Amniotic stem cell (primary cell): ENCODE data around the gene MPRIP.
"Not testable (repeated sequence)": the region's sequence is repeated elsewhere in the genome, so short reads cannot be mapped to it uniquely, and the experiment has no call there.

Experiments used
- DNase-seq: peaks from one replicate; lab custom pipeline; 2025; lab: John Stamatoyannopoulos, UW

The MPRIP gene

DNA sequence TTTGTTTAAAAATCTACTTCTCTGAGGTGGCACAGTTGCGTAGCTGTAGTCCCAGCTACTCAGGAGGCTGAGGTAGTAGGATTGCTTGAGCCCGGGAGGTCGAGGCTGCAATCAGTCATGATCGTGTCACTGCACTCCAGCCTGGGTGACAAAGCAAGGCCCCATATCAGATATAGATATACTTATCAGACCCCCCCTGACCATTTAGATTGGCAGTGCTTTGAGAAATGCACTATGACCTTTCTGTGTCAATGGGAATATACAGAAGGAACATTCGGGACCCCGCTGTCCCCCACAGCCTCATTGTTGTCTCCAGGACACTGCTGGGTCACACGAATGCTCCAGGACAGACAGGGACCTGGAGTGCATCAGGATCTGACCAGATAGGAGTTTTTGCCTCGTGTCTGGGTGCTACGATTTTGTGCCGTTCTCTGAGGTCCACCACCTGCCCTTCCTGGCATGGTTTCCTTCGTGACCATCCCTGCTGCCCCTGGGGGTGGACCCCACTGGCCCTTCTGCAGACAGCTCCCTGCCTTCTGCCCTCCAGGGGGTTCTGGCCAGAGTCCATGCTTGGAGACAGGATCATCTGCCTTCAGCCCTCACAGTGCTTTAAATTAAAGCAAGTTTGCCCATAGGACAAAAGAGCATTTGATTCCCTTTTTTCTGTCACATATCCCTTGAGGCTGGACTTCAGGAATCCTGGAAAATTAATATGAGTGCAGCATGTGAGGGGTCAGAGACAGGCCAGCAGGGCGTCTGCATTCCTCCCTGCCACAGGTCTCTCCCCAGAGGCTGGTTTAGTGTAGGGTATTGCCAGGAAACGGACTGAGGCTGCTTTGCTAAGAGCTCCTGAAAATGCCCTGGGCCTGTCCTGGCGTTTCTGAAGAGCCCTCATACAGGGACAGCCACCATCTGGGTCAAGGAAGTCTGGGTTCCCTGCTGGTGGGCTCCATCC lies 144.6 kb downstream of the MPRIP start:
- no peak for DNase-seq

DNA sequence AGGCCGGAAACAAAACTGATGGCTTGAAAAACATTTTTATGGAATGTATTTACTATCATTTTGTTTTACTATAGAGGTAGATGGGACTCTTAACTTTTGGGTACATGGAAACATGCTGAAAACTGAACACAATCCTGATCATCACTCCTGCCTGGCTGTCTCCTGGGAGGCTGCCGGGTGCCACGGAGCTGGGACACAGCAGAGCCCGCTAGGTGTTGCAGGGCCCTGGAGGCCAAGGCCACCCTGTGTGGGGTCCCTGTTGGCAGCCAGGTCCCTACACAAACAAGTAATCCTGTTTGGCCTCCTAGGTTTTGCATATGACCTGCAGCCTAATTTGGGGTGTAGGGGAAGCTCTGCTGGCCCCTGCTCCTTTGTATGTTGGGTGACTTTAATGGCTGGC lies 146.3 kb downstream of the MPRIP start:
- no peak for DNase-seq

DNA sequence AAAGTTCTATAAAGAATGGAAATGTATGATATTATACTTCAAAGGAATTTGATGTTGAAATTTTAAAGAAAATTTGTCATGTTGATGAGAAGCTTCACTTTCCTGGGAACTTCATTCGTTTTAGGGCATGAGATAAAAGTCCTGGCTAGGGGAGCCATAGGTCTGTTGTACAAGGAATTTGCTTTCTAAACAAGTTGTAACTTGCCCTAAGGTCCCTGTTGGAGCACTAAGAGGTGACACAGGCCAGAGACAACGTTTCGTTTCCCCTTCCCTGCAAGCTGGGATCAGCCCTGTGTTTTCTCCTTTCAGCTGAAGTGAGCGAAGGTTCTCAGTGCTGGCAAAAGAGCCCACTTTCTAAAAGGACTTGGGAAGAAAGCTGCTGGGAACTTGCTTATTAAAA lies 147.3 kb downstream of the MPRIP start:
- no peak for DNase-seq

DNA sequence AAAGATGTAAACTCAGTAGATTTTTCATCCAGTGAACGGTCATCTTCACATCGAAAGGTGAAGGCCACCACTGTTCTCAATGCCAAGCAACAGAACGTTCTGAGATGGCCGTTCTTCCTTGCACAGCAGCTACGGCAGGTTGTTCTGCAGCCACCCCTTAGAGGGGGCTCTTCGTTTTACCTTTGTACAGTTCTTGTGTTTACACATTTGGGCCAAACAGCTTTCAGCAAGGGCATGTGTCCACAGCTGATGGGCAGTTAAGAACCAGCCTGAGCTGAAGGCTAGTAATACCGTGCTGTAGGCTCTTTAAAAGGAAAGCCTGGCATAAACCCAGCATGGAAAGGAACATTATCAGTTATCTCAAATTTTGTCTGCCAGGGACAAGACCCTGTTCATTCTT lies 147.9 kb downstream of the MPRIP start:
- no peak for DNase-seq

DNA sequence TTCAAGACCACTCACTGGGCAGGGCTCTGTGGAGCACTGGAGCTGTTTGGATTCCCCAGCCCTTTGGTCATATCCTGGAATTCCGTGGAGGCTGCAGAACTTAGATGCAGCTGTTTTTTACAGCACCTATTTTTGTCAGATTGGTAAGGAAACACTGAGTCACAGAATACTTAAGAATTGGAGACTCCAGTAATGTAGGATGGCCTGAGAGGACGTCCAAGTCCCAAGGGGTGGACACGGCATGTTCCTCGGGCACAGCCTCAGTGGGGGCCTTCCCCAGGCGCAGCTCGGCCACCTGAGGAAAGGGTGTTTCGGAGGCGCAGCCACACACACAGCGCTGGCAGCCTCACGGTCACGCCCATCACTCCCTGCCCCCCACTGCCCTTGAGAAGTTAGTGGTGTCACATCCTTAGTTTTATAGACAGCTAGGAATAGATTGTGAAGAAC lies 149.1 kb downstream of the MPRIP start:
- DNase-seq = peak; percentile 76

DNA sequence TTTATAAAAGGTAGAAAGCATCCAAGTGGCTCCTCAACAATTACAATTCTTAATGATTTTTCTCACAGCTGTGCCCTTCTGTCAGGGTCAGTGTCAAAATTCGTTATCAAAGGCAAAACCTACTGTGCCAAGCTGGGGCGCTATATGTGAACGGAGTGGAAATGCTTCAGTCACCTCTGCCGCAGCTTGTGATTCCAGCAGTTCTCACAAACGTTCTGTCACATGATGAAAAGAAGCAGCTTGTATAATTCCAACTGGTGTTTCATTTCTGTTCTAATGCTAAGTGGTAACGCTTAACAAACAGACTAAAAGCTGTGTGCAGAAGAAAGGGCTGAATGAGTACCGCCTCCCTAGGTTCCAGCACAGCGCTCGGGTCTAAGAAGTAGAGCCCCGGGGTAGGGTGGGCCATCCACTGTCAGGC lies 149.7 kb downstream of the MPRIP start:
- no peak for DNase-seq

DNA sequence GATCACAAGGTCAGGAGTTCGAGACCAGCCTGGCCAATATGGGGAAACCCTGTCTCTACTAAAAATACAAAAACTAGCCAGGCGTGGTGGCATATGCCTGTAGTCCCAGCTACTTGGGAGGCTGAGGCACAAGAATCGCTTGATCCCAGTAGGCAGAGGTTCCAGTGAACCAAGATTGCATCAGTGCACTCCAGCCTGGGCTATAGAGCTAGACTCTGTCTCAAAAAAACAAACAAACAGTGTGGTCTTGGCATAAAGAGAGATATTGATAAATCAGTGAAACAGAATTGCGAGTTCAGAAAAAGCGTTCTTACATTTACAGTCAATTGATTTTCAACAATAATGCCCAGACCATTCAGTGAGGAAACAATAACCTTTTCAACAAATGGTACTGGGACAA lies 153.2 kb downstream of the MPRIP start:
- not testable (repeated sequence) for DNase-seq

DNA sequence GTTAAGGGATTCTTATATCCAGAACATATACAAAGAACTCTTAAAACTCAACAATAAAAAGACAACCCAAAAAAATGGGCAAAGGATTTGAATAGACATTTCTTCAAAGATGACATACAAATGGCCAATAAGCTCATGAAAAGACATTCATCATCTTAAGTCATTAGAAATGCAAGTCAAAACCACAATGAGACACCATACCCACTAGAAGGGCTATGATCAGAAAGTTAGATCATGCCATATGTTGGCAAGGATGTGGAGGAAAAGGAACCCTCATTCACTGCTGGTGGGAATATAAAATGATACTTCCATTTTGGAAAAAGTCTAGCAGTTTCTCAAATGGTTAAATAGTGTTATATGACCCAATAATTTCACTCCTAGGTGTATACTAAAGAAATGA lies 154.5 kb downstream of the MPRIP start:
- no peak for DNase-seq

DNA sequence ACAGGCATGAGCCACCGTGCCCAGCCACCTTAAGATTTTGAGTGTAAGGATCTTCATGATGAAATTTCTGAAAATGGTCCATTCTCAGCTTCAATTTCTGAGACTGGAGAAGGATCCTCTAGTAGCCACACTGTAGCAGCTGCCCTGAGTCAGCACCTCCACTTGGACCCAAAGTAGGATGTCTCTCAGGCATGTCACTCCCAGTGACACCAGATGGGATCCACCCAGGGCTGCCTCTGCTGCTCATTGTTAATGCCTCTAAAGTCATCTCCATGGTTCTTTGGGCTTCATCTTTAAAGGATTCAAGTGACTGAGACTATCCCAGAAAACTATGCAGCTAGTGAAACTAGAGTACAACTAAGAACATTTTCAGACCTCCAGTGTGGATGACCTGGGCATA lies 156.0 kb downstream of the MPRIP start:
- no peak for DNase-seq

DNA sequence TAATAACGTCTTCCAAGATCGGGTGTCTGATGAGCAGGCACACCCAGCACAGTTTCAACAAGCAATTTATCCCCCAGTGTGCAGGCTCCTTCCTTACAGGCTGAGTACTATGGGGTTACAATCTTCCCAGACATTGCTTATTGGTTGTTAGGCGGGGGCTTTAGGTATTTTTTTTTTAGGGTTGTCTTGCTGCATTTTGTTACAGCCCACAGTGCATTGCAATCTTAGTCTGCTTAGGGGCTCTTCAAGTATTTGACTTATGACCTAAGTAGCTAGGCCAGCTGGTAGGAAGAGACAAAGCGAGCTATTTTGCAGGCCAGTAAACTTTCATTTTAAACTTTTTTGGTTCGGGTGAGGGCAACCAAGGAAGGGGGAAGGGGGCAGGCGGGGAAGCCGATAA lies 158.1 kb downstream of the MPRIP start:
- no peak for DNase-seq

DNA sequence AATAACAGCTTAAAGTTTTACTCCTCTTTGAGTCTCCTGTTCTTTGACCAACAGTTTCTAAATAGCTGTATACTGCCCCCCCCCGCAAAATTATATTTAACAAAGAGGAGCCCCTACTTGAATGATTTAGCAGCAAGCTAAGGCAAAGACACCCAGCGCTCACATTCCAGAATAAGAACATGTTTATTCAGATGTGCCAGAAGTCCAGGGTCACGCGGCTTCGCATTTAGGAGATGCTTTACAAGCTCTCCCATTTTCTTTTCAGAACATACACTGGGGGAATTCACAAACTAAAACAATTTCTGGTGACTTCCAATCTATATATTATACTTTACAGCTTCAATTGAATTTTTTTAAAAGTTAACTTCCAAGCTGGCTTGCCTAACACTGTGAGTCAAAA lies 158.6 kb downstream of the MPRIP start:
- no peak for DNase-seq

DNA sequence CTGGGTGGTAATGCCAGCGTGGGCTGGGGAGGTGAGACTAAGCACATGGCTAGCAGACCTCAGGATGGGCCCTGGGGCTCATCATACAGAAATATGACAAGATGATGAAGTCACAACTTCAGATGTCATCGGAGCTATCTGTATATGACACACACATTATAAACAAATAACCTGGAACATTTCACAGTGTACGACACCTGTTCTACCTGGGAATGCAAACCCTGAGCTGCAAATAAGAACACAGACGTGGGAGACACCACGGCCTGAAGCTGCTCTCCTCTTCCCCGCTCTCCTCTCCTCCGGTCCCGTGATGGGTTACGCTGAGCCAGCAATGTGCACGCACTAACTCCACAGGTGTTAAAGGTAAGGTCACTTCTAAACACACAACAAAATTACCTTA lies 159.0 kb downstream of the MPRIP start:
- DNase-seq = no peak

DNA sequence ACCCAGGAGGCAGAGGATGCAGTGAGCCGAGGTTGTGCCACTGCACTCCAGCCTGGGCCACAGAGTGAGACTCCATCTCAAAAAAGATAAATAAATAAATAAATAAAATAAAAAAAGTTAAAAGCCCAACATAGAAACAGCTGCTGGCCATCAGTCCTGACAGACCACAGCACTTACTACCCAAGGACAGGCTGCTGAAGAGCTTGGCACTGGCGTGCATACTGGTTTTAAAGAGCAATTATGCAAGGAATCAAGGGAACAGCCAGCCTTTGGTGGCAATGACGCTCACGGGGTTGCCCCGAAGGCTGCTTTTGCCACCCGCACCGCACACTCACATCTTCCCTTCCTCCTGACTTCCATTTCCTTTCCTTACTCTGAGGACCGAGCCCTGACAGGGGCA lies 159.7 kb downstream of the MPRIP start:
- DNase-seq = no peak

DNA sequence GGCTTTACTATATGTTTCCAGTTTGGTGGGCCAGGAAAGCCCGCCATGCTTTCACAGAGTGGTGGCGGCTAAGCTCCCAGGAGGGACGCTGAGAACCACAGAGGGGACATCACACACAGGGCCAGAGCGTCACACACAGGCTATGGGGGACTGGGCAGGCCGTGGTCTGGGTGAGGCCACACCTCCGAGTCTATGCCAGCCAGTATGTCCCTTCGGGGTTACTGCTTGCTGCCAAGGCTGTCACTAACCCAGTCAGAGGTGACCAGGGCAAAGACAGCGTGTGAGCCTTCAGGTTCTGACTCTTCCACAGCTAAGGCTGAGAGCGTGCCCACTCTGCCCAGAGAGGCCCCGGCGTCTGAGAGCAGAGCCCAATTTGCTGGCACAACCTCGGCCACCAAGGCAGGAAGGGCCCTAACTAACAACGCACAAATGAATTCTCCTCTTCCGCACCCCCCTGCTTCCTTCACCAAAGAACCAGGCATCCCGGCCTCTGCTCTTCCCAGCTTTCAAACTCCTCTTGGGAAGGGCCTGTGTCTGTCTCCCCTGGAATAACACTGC lies 161.0 kb downstream of the MPRIP start:
- no peak for DNase-seq

DNA sequence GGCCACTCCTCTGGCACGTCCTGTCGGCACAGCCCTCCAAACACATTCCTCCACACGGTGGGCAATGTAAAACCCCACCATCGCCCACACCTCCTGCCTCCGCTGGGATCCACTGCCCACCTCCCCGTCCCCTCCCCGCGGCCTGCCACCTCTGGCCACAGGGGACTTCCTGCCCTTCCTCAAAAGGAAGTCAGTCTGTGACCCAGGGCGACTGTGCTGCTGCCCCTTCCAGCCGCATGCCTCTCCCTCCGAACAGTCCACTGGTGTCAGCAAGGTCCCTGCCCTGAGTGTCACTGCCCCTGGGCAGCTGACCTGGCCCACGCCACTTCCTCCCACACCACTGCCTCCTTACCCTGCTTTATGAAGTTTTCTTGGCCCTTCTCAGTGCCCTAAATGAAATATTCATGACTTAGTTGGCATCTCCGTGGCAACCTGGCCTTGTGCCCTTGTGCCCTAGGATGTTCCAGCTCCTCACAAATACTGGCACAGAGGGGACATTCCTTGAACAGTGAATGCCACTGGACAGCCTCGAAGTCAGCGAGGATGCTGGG lies 161.9 kb downstream of the MPRIP start:
- DNase-seq = no peak

DNA sequence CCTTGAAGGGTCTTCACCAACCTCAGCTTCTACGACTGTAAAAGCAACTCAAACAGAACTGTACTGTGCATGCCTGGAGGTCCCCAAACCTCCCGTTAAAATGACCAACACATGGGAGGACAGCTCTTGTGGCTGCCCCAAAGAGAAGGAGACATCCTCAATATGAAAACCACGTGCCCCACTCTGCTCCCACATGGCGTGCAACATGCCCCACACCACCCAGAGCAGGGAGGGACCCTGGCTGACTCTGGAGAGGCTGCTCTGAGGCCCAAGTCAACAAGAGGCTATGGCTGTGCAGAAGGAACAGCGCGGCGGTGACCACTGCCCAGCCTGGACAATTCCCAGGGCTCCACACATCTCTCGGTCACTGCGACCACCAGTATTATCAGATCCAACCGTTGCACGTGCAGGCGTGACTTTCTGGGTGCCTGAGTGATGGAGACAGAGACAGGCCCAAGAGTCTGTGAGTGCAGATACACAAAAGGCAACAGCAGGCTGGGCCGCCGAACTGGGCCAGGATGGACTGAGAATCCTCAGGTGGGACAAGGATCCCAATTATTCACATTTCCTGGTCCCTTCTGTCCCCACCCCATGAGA lies 162.5 kb downstream of the MPRIP start:
- DNase-seq = no peak

DNA sequence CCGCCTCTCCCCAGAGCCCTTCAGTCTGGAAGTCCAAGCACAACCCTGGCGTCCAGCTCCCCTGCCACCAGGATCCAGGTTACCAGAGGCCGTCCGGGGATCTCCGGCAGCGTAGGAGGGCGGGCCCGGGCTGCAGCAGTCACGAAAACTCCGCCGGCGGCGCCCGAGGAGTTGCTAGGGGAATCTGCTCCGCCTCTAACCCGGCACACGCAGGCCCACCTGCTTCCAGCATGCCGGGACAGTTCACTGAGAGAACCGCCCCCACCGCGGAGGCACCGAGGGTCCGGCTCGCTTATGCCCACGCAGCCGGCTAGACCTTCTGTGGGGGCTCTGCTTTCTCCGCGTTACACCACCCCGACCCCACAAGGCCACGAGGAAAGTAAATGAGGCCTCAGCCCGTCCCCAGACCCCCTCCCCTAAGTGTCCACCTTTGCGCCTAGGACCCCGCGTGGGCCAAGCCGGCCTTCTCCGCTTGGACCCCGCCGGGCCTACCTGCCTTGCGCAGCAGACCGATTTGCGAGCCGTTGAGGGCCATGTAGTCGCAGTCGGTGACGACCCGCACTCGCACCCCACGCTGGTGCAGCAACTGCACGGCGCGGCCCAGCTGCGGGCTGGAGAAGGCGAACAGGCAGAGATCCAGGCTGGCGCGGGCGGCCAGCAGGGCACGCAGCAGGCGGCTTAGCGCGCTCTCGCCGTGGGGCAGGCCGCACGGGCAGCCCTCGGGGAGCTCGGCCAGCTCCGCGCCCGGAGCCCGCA lies 163.3 kb downstream of the MPRIP start:
- DNase-seq = peak; percentile 39

DNA sequence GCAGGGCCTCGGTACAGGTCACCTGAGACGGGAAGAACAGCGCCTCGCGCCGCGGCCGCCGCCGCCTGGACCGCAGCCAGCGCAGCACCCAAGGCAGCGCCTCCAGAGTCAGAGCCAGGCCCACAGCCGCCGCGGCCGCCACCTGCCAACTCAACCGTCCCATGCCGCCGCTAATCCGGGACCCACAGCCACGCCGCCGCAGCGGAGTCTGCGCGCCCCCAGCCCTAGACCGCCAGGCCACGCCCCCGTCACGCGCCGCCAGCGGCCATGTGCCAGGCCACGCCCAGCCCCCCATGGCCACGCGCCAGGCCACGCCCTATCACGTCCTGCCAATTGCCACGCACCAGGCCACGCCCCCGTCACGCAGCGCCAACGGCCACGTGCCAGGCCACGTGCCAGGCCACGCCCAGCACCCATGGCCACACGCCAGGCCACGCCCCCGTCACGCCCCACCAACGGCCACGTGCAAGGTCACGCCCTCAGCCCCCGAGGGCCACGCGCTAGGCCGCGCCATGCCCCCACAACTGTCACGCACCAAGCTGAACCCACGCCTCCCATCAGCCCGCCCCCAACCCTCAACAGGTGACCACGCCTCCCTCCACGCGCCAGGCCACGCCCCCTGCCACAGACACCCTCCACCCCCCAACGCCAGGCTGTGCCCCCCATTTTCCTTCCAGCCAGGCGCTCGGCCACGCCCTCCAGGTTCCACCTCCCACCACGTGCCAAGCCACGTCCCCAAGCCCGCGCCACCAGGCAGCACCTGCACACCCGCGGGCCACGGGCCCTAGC lies 164.1 kb downstream of the MPRIP start, which contains the start of gene PLD6:
Gene PLD6 (minus strand): TSS at position 210 of the 789 bp plus-strand sequence. CDS start 47 bp downstream, at position 163.
- DNase-seq = peak; percentile 10

DNA sequence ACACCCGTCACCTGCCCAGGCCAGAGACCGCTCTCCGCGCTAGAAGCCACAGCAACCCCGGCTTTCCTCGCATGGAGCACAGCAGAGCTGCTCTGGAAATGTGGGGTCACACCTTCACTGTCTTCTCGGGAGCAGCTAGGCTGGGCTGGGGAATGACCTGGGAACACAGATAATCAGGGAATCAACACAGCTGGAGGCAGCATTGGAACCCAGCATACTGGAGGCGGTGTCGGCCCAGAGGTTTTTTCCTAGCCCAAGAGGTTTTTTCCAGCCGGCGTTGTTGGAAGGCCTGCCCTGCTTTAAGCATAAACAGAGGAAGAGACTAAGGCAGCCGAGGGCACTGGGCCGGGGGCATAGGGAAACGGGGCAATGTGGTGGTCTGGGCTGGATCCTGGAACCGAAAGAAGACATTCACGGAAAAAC lies 164.7 kb downstream of the MPRIP start:
- no peak for DNase-seq

DNA sequence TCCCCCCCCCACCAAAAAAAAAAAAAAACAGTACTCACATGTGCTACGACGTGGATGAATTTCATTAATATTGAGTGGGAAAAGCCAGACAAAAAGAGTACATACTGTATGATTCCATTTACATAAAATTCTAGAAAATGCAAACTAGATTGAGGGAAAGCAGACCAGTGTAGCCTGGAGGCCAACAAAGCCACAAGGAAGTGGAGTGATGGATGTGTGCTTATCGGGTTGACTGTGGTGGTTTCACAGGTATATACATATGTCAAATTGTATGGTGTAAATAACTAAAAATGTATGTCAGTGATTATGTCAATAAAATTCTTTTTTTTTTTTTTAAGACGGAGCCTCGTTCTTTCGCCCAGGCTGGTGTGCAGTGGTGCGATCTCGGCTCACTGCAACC lies 165.7 kb downstream of the MPRIP start:
- DNase-seq = no peak

DNA sequence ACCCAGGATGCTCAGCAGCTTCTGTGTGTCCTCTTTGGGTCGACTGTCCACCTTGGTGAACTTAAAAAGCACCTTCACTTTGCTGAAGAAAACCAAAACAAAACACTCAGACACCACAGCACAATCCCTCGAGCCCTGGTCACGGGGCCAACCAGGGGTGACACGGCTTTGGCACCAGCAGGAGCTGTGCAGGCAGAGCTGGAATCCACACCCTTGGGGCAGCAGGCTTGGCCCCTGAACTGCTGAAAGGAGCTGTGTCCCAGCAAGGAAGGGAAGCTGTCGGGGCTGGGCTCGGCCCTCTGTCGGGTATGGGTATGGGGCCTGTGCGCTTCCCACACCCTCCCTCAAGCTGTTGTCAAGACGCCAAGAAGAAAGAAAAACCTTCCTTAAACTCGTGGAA lies 171.5 kb downstream of the MPRIP start:
- no peak for DNase-seq
